ENCODE measurements around the gene TRPM4. TPM values are rescaled to one million over a fixed set of nuclear protein-coding genes. Genes with fewer than 3 reads are reported as not detected.

Gene TRPM4
- total and polyA plus RNA-seq, 2 of the 13 experiments (the other 11 are each of a cell fraction or from before 2014, with no cell fraction given): 1.9 to 4.3 TPM

DNA sequence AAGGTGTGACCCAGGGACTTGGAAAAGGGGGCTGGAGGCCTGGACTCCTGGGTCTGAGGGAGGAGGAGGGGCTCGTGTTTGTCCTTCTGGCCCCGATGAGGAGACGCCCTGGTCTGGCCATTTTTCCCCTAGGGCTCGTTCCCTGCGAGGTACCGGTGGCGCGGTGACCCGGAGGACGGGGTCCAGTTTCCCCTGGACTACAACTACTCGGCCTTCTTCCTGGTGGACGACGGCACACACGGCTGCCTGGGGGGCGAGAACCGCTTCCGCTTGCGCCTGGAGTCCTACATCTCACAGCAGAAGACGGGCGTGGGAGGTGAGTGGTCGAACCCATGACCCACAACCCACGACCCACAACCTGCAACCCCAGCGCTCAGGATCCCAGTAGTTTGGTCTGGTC is 10.8 kb downstream of the TRPM4 start (continued):
- TF ChIP-seq, protein P1, sequence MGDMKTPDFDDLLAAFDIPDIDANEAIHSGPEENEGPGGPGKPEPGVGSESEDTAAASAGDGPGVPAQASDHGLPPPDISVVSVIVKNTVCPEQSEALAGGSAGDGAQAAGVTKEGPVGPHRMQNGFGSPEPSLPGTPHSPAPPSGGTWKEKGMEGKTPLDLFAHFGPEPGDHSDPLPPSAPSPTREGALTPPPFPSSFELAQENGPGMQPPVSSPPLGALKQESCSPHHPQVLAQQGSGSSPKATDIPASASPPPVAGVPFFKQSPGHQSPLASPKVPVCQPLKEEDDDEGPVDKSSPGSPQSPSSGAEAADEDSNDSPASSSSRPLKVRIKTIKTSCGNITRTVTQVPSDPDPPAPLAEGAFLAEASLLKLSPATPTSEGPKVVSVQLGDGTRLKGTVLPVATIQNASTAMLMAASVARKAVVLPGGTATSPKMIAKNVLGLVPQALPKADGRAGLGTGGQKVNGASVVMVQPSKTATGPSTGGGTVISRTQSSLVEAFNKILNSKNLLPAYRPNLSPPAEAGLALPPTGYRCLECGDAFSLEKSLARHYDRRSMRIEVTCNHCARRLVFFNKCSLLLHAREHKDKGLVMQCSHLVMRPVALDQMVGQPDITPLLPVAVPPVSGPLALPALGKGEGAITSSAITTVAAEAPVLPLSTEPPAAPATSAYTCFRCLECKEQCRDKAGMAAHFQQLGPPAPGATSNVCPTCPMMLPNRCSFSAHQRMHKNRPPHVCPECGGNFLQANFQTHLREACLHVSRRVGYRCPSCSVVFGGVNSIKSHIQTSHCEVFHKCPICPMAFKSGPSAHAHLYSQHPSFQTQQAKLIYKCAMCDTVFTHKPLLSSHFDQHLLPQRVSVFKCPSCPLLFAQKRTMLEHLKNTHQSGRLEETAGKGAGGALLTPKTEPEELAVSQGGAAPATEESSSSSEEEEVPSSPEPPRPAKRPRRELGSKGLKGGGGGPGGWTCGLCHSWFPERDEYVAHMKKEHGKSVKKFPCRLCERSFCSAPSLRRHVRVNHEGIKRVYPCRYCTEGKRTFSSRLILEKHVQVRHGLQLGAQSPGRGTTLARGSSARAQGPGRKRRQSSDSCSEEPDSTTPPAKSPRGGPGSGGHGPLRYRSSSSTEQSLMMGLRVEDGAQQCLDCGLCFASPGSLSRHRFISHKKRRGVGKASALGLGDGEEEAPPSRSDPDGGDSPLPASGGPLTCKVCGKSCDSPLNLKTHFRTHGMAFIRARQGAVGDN (CRISPR knock-in tag; IDR thresholded peaks at IDR 0.05): no peak
- no peak for TF ChIP-seq KAT7 (CRISPR knock-in tag; IDR thresholded peaks at IDR 0.05; ENCODE audit: borderline replicate concordance)
- TF ChIP-seq MTA3 (CRISPR knock-in tag; IDR thresholded peaks at IDR 0.05): no peak
- no peak for TF ChIP-seq ZNF589 (CRISPR knock-in tag; conservative IDR thresholded peaks at IDR 0.05)
- no peak for TF ChIP-seq KLF9 (CRISPR knock-in tag; IDR thresholded peaks at IDR 0.05; ENCODE audit: low read depth)
- TF ChIP-seq AHR (CRISPR knock-in tag; IDR thresholded peaks at IDR 0.05): no peak
- TF ChIP-seq, protein P2, sequence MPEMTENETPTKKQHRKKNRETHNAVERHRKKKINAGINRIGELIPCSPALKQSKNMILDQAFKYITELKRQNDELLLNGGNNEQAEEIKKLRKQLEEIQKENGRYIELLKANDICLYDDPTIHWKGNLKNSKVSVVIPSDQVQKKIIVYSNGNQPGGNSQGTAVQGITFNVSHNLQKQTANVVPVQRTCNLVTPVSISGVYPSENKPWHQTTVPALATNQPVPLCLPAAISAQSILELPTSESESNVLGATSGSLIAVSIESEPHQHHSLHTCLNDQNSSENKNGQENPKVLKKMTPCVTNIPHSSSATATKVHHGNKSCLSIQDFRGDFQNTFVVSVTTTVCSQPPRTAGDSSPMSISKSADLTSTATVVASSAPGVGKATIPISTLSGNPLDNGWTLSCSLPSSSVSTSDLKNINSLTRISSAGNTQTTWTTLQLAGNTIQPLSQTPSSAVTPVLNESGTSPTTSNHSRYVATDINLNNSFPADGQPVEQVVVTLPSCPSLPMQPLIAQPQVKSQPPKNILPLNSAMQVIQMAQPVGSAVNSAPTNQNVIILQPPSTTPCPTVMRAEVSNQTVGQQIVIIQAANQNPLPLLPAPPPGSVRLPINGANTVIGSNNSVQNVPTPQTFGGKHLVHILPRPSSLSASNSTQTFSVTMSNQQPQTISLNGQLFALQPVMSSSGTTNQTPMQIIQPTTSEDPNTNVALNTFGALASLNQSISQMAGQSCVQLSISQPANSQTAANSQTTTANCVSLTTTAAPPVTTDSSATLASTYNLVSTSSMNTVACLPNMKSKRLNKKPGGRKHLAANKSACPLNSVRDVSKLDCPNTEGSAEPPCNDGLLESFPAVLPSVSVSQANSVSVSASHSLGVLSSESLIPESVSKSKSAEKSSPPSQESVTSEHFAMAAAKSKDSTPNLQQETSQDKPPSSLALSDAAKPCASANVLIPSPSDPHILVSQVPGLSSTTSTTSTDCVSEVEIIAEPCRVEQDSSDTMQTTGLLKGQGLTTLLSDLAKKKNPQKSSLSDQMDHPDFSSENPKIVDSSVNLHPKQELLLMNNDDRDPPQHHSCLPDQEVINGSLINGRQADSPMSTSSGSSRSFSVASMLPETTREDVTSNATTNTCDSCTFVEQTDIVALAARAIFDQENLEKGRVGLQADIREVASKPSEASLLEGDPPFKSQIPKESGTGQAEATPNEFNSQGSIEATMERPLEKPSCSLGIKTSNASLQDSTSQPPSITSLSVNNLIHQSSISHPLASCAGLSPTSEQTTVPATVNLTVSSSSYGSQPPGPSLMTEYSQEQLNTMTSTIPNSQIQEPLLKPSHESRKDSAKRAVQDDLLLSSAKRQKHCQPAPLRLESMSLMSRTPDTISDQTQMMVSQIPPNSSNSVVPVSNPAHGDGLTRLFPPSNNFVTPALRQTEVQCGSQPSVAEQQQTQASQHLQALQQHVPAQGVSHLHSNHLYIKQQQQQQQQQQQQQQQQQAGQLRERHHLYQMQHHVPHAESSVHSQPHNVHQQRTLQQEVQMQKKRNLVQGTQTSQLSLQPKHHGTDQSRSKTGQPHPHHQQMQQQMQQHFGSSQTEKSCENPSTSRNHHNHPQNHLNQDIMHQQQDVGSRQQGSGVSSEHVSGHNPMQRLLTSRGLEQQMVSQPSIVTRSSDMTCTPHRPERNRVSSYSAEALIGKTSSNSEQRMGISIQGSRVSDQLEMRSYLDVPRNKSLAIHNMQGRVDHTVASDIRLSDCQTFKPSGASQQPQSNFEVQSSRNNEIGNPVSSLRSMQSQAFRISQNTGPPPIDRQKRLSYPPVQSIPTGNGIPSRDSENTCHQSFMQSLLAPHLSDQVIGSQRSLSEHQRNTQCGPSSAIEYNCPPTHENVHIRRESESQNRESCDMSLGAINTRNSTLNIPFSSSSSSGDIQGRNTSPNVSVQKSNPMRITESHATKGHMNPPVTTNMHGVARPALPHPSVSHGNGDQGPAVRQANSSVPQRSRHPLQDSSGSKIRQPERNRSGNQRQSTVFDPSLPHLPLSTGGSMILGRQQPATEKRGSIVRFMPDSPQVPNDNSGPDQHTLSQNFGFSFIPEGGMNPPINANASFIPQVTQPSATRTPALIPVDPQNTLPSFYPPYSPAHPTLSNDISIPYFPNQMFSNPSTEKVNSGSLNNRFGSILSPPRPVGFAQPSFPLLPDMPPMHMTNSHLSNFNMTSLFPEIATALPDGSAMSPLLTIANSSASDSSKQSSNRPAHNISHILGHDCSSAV (CRISPR knock-in tag; IDR thresholded peaks at IDR 0.05; ENCODE audit: borderline replicate concordance): no peak
- no peak for TF ChIP-seq RAD21 (CRISPR knock-in tag; IDR thresholded peaks at IDR 0.05)
- TF ChIP-seq, protein P3, sequence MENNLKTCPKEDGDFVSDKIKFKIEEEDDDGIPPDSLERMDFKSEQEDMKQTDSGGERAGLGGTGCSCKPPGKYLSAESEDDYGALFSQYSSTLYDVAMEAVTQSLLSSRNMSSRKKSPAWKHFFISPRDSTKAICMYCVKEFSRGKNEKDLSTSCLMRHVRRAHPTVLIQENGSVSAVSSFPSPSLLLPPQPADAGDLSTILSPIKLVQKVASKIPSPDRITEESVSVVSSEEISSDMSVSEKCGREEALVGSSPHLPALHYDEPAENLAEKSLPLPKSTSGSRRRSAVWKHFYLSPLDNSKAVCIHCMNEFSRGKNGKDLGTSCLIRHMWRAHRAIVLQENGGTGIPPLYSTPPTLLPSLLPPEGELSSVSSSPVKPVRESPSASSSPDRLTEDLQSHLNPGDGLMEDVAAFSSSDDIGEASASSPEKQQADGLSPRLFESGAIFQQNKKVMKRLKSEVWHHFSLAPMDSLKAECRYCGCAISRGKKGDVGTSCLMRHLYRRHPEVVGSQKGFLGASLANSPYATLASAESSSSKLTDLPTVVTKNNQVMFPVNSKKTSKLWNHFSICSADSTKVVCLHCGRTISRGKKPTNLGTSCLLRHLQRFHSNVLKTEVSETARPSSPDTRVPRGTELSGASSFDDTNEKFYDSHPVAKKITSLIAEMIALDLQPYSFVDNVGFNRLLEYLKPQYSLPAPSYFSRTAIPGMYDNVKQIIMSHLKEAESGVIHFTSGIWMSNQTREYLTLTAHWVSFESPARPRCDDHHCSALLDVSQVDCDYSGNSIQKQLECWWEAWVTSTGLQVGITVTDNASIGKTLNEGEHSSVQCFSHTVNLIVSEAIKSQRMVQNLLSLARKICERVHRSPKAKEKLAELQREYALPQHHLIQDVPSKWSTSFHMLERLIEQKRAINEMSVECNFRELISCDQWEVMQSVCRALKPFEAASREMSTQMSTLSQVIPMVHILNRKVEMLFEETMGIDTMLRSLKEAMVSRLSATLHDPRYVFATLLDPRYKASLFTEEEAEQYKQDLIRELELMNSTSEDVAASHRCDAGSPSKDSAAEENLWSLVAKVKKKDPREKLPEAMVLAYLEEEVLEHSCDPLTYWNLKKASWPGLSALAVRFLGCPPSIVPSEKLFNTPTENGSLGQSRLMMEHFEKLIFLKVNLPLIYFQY (CRISPR knock-in tag; IDR thresholded peaks at IDR 0.05; ENCODE audit: borderline replicate concordance): no peak

All from HepG2 (cell line).